ENCODE measurements around the gene KRTAP1-1.
"Not testable (repeated sequence)": the region's sequence is repeated elsewhere in the genome, so short reads cannot be mapped to it uniquely, and the experiment has no call there.

Gene KRTAP1-1, protein sequence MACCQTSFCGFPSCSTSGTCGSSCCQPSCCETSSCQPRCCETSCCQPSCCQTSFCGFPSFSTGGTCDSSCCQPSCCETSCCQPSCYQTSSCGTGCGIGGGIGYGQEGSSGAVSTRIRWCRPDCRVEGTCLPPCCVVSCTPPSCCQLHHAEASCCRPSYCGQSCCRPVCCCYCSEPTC

DNA sequence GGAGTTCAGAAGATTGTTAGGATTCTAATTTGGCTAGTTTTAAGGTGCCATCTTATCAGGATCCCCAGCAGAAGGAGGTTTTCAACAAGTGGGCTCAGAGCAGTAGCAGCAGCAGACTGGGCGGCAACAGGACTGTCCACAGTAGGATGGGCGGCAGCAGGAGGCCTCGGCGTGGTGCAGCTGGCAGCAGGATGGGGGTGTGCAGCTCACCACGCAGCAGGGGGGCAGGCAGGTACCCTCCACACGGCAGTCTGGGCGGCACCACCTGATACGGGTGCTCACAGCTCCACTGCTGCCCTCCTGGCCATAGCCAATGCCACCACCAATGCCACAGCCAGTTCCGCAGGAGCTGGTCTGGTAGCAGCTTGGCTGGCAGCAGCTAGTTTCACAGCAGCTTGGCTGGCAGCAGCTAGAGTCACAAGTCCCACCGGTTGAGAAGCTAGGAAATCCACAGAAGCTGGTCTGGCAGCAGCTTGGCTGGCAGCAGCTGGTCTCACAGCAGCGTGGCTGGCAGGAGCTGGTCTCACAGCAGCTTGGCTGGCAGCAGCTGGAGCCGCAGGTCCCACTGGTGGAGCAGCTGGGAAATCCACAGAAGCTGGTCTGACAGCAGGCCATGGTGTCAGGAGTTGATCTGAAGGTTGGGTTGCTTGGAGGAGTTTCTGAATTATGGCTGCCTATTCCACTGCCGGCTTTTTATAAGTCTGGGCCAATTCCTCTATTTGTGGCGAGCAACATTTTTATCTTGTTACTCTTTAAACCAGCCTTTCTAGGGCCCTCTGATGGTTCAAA is at the start of gene KRTAP1-1:
Gene KRTAP1-1 (minus strand): TSS at position 668 of the 789 bp plus-strand sequence. CDS start 53 bp downstream, at position 615.
- in situ Hi-C loops (cut with MboI; ENCODE audit: low sequenced_read_pairs) = not testable (repeated sequence)

DNA sequence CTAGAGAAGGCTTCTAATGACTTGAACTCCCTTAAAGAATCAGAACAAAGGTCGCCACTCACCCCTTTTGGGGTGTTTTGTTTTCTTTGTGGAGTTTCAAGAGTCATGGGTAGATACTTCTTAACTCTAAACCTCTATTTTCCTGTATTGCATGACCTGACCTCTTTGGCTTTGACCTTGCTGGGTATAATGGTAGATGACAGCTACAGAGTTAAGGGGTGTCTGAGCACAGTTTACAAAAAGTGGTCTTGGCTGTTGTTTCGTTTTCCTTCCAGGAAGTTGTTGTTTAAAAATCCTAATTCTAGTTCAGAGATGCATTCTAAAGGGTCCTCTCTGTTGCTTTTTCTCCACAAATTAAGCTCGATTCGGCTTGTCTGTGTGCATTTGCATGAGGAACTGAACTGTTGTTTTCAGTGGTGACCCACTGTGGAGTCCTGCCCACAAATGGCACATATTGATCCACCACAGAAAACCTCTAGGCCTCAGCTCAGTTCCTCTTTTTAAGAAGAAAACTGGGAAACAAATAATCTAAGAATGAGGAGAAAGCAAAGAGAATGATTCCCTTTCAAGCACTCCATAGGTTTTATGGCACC is 47.6 kb upstream of the KRTAP1-1 start:
- in situ Hi-C loops (cut with MboI; ENCODE audit: low sequenced_read_pairs) = not testable (repeated sequence)

GRCh38 chr17:41084100-41084856 is 43.0 kb upstream of the KRTAP1-1 start, which contains the start of gene KRTAP4-7:
KRTAP4-7 (plus strand) TSS chr17:41084150; CDS start chr17:41084207, 57 bp downstream.
- in situ Hi-C loops (cut with MboI; ENCODE audit: low sequenced_read_pairs) = not testable (repeated sequence)

- in situ Hi-C loops (cut with MboI; ENCODE audit: low sequenced_read_pairs) = not testable (repeated sequence)
These were observed 42.2 kb upstream of the KRTAP1-1 start for GRCh38 chr17:41083427-41083826.

DNA sequence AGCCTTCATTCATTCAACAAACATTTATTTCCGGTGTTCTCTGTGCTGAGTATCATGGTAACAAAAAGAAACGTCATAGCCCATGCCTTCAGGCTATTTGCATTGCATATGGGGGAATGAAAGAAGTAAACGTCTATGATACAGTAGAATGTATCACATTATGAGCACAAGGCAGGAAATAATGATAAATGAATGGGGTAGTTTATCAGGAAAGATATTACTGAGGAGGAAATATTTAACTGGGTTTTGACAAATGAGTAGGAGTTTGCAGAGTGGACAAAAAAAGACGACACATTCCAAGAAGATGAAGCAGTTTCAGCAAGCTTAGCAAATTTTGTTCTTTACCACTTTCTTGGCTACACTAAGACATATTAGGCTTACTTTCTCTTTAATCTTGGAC is 41.4 kb upstream of the KRTAP1-1 start:
- in situ Hi-C loops (cut with MboI; ENCODE audit: low sequenced_read_pairs) = no loop called here

DNA sequence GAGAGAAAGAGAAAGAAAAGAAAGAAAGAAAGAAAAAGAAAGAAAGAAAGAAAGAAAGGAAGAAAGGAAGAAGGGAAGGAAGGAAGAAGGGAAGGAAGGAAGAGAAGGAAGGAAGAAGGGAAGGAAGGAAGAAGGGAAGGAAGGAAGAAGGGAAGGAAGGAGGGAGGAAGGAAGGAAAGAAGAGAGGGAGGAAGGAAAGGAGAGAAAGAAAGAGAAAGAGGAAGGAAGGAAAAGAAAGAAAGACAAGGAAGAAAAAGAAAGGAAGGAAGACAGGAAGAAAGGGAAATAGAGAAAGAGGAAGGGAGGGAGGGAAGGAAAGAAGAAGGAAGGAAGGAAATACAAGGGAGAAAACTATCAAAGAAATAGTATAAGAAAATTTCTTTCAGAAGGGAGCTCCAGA is 35.5 kb upstream of the KRTAP1-1 start:
- in situ Hi-C loops (cut with MboI; ENCODE audit: low sequenced_read_pairs) = no loop called here

DNA sequence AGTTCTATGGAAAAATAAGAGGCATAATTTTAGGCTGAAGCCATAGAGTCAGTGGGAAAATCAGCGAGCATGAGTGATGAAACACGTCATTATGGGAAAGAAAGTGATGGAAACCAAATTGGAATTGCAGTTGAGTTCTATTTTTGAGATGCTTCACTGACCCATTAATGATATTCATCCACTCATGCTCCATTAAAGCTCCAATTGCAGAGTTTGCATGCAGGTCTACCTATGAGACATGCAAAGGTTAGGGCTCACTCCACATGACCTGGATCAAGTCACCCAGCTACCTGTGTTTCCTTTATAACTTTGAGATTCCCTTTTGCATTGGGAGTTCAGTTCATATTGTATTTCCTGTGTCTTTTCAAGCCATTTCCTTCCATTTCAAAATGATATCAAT is 32.4 kb upstream of the KRTAP1-1 start:
- in situ Hi-C loops (cut with MboI; ENCODE audit: low sequenced_read_pairs) = no loop called here

GRCh38 chr17:41071606-41072360 is 30.5 kb upstream of the KRTAP1-1 start:
- in situ Hi-C loops (cut with MboI; ENCODE audit: low sequenced_read_pairs) = no loop called here

DNA sequence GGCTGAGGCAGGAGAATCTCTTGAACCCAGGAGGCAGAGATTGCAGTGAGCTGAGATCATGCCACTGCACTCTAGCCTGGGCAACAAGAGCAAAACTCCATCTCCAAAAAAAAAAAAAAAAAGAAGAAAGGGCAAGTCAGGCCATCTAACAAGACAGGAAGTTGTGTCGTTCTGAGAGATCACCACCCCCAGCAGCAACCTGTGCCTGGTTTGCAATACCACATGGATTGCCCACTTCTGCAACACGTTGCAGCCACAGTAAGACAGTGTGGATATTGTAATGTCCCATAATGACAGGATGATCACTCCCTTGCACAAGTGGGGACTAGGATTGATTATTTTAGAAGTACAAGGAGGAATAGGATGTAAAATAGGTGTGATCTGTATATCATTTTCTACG is 27.8 kb upstream of the KRTAP1-1 start:
- in situ Hi-C loops (cut with MboI; ENCODE audit: low sequenced_read_pairs) = no loop called here

DNA sequence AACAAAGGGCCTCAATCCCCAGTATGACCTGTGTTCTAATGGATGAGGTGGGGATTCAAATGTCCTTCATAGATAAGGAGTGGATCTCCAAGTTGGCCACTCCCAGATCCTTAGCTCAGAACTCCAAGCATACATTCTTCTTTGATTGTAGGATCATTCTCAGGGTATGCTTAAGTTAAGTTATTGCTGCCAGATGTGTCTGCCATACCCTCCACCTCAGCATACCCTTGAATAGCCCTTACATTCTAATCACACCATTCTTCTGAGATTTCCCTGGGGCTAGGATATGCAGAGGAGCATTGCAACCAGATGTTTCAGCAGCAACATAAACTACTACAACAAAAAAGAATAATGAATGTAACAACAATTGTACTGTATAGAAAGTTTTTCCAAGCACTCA is 26.0 kb upstream of the KRTAP1-1 start:
- in situ Hi-C loops (cut with MboI; ENCODE audit: low sequenced_read_pairs) = no loop called here

DNA sequence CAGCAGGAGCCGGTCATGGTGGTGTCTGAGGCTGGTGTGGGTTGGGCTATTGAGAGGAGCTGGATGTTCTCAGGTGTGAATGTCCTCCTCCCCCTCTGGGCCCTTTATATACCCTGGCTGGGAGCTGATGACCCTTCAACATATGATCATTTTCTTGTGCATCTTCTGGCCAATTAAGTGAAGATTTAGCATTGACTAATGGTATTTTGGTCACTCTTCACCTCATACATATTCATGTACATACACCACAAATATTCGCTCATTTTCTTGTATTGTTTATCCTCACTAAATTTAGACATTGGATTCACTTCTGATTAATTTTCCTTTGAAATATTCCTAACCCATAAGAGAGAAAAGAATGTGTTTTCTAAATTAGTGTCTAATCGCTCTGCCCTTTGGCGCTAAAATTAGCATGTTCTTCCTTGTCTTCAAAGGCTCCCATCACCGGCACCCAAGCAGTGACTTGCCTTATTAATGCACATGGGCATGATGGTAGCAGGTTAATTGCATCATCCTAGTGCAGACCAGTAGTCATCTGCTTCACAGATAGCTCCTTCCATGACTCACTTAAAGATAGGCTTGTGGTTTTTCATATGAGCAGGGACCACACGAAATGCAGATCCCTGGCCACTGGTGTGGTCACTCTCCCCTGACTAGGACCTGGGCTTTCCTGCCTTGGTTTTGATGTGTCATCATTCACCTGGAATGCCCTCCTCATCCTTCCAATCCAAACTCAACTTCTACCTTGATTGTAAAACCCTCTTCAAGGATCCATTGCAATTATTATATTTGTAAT is 24.8 kb upstream of the KRTAP1-1 start, which contains the start of gene KRTAP2-4:
Gene KRTAP2-4 (minus strand): TSS at position 51 of the 796 bp plus-strand sequence. CDS start 34 bp downstream, at position 17.
- in situ Hi-C loops (cut with MboI; ENCODE audit: low sequenced_read_pairs) = no loop called here

- in situ Hi-C loops (cut with MboI; ENCODE audit: low sequenced_read_pairs) = not testable (repeated sequence)
These were observed 23.9 kb upstream of the KRTAP1-1 start for GRCh38 chr17:41065016-41065689.

- in situ Hi-C loops (cut with MboI; ENCODE audit: low sequenced_read_pairs) = no loop called here
These were observed 23.1 kb upstream of the KRTAP1-1 start for GRCh38 chr17:41064301-41064700.

GRCh38 chr17:41063449-41063848 is 22.2 kb upstream of the KRTAP1-1 start:
- in situ Hi-C loops (cut with MboI; ENCODE audit: low sequenced_read_pairs) = no loop called here

DNA sequence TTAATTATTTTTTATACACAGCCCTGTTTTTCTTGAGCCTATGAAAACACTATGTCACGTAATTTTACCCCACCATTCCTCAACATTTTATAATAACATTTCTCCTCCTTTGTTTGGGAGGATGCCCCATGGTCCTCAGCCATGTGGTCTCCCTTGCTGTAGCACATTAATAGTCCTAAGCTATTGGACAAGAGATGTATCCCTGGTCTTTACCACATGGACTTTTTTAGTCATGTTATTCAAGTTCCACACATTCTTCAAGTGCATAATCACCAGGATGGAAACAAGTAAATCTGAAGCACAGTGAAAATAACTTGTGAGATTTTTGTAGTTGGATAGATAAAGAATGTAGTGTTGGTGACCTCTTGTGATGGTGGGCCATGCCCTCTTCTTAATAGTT is 20.7 kb upstream of the KRTAP1-1 start:
- in situ Hi-C loops (cut with MboI; ENCODE audit: low sequenced_read_pairs) = no loop called here

GRCh38 chr17:41060052-41060604 is 18.9 kb upstream of the KRTAP1-1 start, which contains the start of gene KRTAP2-3:
KRTAP2-3 (minus strand) TSS chr17:41060114; CDS start chr17:41060050, 64 bp downstream.
- in situ Hi-C loops (cut with MboI; ENCODE audit: low sequenced_read_pairs) = no loop called here

DNA sequence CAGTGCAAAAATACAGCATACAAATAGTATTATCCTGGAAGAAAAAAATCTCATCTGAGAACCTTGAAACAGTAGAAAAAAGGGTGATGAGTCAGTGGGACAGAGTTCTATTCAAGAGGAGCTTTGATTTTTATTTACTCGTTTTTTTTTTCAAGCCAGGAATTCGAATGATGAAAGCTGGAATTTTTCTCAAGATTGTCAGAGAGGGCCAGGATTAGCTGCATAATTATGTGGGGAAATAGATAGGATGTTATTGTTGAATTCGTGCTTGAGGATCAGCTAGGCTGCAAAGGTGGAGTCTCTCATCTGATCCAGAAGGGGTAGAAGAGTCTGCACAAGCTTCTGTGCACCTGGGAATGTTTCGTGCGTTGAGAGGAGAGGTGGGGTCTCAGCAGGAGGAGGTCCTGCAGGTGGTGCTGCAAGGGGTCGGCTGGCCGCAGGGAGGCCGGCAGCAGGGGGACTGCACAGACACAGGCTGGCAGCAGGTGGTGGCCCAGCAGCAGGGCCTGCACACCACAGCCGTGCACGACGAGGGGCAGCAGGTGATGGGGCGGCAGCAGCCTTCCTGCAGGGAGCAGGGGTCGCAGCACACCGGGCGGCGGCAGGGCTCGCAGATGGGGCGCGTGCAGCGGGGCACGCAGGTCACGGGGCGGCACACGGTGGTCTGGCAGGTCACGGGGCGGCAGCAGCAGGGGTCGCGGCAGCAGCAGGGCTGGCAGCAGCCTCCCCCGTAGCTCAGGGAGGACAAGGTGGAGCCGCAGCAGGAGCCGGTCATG is 18.2 kb upstream of the KRTAP1-1 start:
- in situ Hi-C loops (cut with MboI; ENCODE audit: low sequenced_read_pairs) = not testable (repeated sequence)

GRCh38 chr17:41058741-41059140 is 17.5 kb upstream of the KRTAP1-1 start:
- in situ Hi-C loops (cut with MboI; ENCODE audit: low sequenced_read_pairs) = no loop called here

Measured in HL-60/S4 treated with retinoic acid at 250 ng/mL for 4 days and 3 days (cell line).